HepG2 (cell line): ENCODE data around the gene CBL. TPM values are rescaled to one million over a fixed set of nuclear protein-coding genes. Genes with fewer than 3 reads are reported as not detected.

Experiments
- ETV5 ChIP-seq: IDR thresholded peaks from 2 replicates; pipeline ENCODE4 v1.6.1; 2018; ENCODE audit warnings: missing biosample characterization, missing genetic modification reagents, inconsistent platforms, borderline replicate concordance
- GATAD2A ChIP-seq: IDR thresholded peaks from 2 replicates; pipeline ENCODE4 v1.6.1; 2016
- GZF1 ChIP-seq: sonication (generic); formaldehyde crosslinking; IDR thresholded peaks from 2 replicates; pipeline ENCODE4 v1.5.1; 2020; ENCODE audit warnings: mild to moderate bottlenecking, missing genetic modification reagents
- NFRKB ChIP-seq: fragments of 450-650 bp; IDR thresholded peaks from 2 replicates; pipeline ENCODE4 v1.6.1; 2017
- POLR2A ChIP-seq, 2 experiments: IDR thresholded peaks; 2 replicates each; pipeline ENCODE4 v1.6.1; 2011; ENCODE audit warnings: low read depth in 2 of 2, low read length in 2 of 2, mild to moderate bottlenecking in 1 of 2, moderate library complexity in 1 of 2; ENCODE audit not compliant: insufficient read depth in 1 of 2
- PRMT3 ChIP-seq: sonication (generic); formaldehyde crosslinking; IDR thresholded peaks from 2 replicates; pipeline ENCODE4 v1.8.1; 2022; ENCODE audit warnings: low read depth, mild to moderate bottlenecking, moderate library complexity, missing genetic modification reagents, borderline replicate concordance
- RXRB ChIP-seq: IDR thresholded peaks from 2 replicates; pipeline ENCODE4 v1.6.1; 2016; ENCODE audit warnings: borderline replicate concordance, missing genetic modification reagents, missing compliant biosample characterization
- SSRP1 ChIP-seq: IDR thresholded peaks from 2 replicates; pipeline ENCODE4 v1.6.1; 2016; ENCODE audit warnings: control low read depth
- SYNCRIP ChIP-seq: fragments of 200-400 bp; formaldehyde crosslinking; IDR thresholded peaks from 2 replicates; pipeline ENCODE4 v1.6.1; 2018; ENCODE audit warnings: mild to moderate bottlenecking, low read depth, low read length; ENCODE audit not compliant: insufficient read depth
- ZNF564 ChIP-seq: sonication (generic); formaldehyde crosslinking; IDR thresholded peaks from 2 replicates; pipeline ENCODE4 v1.8.1; 2023; ENCODE audit warnings: mild to moderate bottlenecking, missing genetic modification reagents
- ZNF7 ChIP-seq: IDR thresholded peaks from 2 replicates; pipeline ENCODE4 v1.6.1; 2016; ENCODE audit warnings: missing biosample characterization, missing genetic modification reagents
- ZSCAN25 ChIP-seq: sonication (generic); formaldehyde crosslinking; IDR thresholded peaks from 2 replicates; pipeline ENCODE4 v1.8.0; 2022; ENCODE audit warnings: mild to moderate bottlenecking, missing genetic modification reagents
- polyA plus RNA-seq, 8 experiments: library from polyadenylated mRNA; depleted of rRNA in 3 of 8; stranded (reverse) in 7 of 8; unstranded in 1 of 8; fragments of >200 nt; fragmentation: Illumina TruSeq in 4 of 8; extraction: Trizol in 4 of 8; gene quantifications; 2 replicates each; pipeline versions ENCODE4 v1.2.1 to v1.2.3, GENCODE V29; 2011 to 2016; ENCODE audit warnings: low read depth in 4 of 8, missing spikeins in 1 of 8, mixed read lengths in 1 of 8; ENCODE audit not compliant: insufficient read depth in 1 of 8
- total RNA-seq, 5 experiments: library from RNA; depleted of rRNA; stranded (reverse); fragments of >200 nt; fragmentation: Illumina TruSeq; extraction: Trizol; gene quantifications; 2 replicates each; pipeline ENCODE4 v1.2.3, GENCODE V29; 2016; ENCODE audit warnings: low read depth in 1 of 5
- TF ChIP-seq, protein P1 (sequence below): IDR thresholded peaks from 2 replicates; pipeline ENCODE4 v1.6.1; 2012; ENCODE audit warnings: low read length, improper control_type of control experiment
- TF ChIP-seq, protein P2 (sequence below): sonication (generic); formaldehyde crosslinking; IDR thresholded peaks from 2 replicates; pipeline ENCODE4 v1.4.0; 2020; ENCODE audit warnings: missing genetic modification reagents, low read depth, mild to moderate bottlenecking, borderline replicate concordance
- TF ChIP-seq, protein P3 (sequence below): sonication (generic); formaldehyde crosslinking; IDR thresholded peaks from 2 replicates; pipeline ENCODE4 v1.4.0; 2020; ENCODE audit warnings: missing genetic modification reagents
- TF ChIP-seq, protein P4 (sequence below): sonication (generic); formaldehyde crosslinking; IDR thresholded peaks from 2 replicates; pipeline ENCODE4 v1.5.0; 2020; ENCODE audit warnings: missing genetic modification reagents, mild to moderate bottlenecking, borderline replicate concordance
- TF ChIP-seq, protein P5 (sequence below): sonication (generic); formaldehyde crosslinking; IDR thresholded peaks from 2 replicates; pipeline ENCODE4 v1.4.0; 2020; ENCODE audit warnings: missing genetic modification reagents; ENCODE audit errors: not compliant biosample characterization
- TF ChIP-seq, protein P6 (sequence below): sonication (generic); formaldehyde crosslinking; IDR thresholded peaks from 2 replicates; pipeline ENCODE4 v1.8.0; 2023; ENCODE audit warnings: mild to moderate bottlenecking, missing genetic modification reagents
- TF ChIP-seq, protein P7 (sequence below): sonication (generic); formaldehyde crosslinking; conservative IDR thresholded peaks from 2 replicates; pipeline ENCODE4 v1.8.0; 2022; ENCODE audit warnings: low read depth, missing genetic modification reagents

The CBL gene
- total and polyA plus RNA-seq, 2 of the 13 experiments (the other 11 are each of a cell fraction or from before 2014, with no cell fraction given) = 6.6 to 7.4 TPM

DNA sequence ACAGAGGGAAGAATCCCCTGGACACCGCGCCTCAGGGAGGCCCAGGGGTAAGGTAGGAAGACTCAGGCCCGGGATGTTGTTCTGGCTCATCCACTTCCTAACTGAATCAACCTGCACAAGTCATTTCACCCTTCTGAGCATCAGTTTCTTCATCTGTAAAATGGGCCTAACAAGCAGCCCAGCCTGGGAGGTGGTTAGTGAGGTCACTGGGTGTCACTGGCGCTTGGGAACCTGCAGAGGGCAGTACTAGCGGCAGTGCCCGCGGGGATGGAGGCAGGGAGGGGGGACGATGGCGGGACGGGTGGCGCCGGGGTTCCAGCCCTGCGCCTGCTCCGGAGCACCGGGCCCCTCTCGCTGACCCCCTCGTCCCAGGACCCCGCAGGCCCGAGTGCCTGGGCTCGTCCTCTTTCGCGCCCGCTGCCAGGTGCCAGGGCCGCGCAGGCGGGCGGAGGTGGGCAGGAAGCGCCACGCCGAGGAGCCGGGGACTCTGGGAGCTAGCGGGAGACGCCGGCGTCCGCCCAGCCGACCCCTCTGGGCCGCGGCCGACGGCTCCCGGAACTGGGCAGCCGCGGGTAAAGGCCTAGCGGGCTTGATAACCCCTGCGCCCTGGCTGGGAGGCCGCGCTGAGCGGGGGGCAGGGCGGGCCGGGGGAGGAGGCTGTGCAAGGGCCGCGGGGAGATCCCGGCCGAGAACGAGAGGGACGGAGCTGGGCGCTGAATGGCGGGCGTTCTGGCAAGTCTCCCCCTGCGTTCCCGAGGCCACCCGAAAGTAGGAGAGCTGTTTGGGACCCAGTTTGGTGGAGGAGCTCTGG is 37.5 kb upstream of the CBL start, which contains the start of gene NLRX1 (continued):
- TF ChIP-seq, protein P1, sequence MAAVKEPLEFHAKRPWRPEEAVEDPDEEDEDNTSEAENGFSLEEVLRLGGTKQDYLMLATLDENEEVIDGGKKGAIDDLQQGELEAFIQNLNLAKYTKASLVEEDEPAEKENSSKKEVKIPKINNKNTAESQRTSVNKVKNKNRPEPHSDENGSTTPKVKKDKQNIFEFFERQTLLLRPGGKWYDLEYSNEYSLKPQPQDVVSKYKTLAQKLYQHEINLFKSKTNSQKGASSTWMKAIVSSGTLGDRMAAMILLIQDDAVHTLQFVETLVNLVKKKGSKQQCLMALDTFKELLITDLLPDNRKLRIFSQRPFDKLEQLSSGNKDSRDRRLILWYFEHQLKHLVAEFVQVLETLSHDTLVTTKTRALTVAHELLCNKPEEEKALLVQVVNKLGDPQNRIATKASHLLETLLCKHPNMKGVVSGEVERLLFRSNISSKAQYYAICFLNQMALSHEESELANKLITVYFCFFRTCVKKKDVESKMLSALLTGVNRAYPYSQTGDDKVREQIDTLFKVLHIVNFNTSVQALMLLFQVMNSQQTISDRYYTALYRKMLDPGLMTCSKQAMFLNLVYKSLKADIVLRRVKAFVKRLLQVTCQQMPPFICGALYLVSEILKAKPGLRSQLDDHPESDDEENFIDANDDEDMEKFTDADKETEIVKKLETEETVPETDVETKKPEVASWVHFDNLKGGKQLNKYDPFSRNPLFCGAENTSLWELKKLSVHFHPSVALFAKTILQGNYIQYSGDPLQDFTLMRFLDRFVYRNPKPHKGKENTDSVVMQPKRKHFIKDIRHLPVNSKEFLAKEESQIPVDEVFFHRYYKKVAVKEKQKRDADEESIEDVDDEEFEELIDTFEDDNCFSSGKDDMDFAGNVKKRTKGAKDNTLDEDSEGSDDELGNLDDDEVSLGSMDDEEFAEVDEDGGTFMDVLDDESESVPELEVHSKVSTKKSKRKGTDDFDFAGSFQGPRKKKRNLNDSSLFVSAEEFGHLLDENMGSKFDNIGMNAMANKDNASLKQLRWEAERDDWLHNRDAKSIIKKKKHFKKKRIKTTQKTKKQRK = no peak
- TF ChIP-seq, protein P2, sequence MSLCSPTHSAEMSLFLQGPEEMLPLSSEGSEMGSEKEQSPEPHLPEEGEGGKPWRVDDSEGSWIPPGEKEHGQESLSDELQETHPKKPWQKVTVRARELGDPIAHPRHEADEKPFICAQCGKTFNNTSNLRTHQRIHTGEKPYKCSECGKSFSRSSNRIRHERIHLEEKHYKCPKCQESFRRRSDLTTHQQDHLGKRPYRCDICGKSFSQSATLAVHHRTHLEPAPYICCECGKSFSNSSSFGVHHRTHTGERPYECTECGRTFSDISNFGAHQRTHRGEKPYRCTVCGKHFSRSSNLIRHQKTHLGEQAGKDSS (CRISPR knock-in tag) = no peak
- TF ChIP-seq SSRP1 (CRISPR knock-in tag) (no peak), NFRKB (no peak), GZF1 (CRISPR knock-in tag) (no peak), PRMT3 (CRISPR knock-in tag) (0 out of 2 replicates have a peak, but pooled peaks have one; percentile 10), POLR2A (IDR thresholded peaks at IDR 0.05; ENCODE audit: insufficient read depth in 1 of 2, low read depth in 2 of 2, low read length in 2 of 2) (peak; percentile 78 to 82), ZSCAN25 (CRISPR knock-in tag) (peak; percentile 25; the same call in 1 of the 2 replicates), RXRB (CRISPR knock-in tag) (no peak), ETV5 (CRISPR knock-in tag) (peak; percentile 21; the same call in 1 of the 2 replicates), SYNCRIP (no peak), ZNF564 (CRISPR knock-in tag) (no peak), GATAD2A (CRISPR knock-in tag) (no peak), ZNF7 (no peak)
- TF ChIP-seq, protein P3, sequence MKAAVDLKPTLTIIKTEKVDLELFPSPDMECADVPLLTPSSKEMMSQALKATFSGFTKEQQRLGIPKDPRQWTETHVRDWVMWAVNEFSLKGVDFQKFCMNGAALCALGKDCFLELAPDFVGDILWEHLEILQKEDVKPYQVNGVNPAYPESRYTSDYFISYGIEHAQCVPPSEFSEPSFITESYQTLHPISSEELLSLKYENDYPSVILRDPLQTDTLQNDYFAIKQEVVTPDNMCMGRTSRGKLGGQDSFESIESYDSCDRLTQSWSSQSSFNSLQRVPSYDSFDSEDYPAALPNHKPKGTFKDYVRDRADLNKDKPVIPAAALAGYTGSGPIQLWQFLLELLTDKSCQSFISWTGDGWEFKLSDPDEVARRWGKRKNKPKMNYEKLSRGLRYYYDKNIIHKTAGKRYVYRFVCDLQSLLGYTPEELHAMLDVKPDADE (CRISPR knock-in tag) = no peak
- TF ChIP-seq, protein P4, sequence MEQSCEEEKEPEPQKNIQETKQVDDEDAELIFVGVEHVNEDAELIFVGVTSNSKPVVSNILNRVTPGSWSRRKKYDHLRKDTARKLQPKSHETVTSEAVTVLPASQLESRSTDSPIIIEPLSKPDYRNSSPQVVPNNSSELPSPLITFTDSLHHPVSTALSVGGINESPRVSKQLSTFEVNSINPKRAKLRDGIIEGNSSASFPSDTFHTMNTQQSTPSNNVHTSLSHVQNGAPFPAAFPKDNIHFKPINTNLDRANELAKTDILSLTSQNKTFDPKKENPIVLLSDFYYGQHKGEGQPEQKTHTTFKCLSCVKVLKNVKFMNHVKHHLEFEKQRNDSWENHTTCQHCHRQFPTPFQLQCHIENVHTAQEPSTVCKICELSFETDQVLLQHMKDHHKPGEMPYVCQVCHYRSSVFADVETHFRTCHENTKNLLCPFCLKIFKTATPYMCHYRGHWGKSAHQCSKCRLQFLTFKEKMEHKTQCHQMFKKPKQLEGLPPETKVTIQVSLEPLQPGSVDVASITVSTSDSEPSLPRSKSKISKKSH (CRISPR knock-in tag) = no peak
- TF ChIP-seq, protein P5, sequence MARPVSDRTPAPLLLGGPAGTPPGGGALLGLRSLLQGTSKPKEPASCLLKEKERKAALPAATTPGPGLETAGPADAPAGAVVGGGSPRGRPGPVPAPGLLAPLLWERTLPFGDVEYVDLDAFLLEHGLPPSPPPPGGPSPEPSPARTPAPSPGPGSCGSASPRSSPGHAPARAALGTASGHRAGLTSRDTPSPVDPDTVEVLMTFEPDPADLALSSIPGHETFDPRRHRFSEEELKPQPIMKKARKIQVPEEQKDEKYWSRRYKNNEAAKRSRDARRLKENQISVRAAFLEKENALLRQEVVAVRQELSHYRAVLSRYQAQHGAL (CRISPR knock-in tag) = no peak
- TF ChIP-seq, protein P6, sequence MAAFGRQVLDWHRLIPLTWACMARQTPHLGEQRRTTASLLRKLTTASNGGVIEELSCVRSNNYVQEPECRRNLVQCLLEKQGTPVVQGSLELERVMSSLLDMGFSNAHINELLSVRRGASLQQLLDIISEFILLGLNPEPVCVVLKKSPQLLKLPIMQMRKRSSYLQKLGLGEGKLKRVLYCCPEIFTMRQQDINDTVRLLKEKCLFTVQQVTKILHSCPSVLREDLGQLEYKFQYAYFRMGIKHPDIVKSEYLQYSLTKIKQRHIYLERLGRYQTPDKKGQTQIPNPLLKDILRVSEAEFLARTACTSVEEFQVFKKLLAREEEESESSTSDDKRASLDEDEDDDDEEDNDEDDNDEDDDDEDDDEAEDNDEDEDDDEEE (CRISPR knock-in tag) = peak; percentile 72; the same call in 1 of the 2 replicates
- TF ChIP-seq, protein P7, sequence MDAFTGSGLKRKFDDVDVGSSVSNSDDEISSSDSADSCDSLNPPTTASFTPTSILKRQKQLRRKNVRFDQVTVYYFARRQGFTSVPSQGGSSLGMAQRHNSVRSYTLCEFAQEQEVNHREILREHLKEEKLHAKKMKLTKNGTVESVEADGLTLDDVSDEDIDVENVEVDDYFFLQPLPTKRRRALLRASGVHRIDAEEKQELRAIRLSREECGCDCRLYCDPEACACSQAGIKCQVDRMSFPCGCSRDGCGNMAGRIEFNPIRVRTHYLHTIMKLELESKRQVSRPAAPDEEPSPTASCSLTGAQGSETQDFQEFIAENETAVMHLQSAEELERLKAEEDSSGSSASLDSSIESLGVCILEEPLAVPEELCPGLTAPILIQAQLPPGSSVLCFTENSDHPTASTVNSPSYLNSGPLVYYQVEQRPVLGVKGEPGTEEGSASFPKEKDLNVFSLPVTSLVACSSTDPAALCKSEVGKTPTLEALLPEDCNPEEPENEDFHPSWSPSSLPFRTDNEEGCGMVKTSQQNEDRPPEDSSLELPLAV (CRISPR knock-in tag) = no peak
